ENCODE measurements around the gene RTTN. TPM values are rescaled to one million over a fixed set of nuclear protein-coding genes. Genes with fewer than 3 reads are reported as not detected.

The RTTN gene
- total RNA-seq, 1 donor from 2014 or later: 10.8 TPM

DNA sequence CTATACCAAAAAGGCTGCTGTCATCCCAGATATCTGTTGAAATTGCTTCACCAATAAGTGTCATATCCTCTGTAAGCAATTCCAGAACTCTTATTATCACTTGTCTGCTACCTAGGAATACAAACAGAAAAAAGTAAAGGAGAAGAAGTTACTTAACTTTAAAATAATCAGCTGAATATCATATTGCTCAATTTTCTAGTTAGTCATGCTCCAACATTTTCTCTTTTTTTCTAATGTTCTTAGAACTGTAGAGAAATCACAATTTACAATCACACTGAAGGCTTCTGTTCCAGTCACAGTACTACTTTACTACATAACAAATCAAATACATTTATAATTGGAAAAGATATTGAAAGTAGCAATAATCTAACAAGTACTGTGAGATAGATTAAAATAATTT, 17.4 kb downstream of the RTTN start:
- H3K36me3 ChIP-seq: peaks cover 62% of the 10 kb centered on the region
- TF ChIP-seq, protein P1, sequence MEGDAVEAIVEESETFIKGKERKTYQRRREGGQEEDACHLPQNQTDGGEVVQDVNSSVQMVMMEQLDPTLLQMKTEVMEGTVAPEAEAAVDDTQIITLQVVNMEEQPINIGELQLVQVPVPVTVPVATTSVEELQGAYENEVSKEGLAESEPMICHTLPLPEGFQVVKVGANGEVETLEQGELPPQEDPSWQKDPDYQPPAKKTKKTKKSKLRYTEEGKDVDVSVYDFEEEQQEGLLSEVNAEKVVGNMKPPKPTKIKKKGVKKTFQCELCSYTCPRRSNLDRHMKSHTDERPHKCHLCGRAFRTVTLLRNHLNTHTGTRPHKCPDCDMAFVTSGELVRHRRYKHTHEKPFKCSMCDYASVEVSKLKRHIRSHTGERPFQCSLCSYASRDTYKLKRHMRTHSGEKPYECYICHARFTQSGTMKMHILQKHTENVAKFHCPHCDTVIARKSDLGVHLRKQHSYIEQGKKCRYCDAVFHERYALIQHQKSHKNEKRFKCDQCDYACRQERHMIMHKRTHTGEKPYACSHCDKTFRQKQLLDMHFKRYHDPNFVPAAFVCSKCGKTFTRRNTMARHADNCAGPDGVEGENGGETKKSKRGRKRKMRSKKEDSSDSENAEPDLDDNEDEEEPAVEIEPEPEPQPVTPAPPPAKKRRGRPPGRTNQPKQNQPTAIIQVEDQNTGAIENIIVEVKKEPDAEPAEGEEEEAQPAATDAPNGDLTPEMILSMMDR (IDR thresholded peaks at IDR 0.05): no peak

DNA sequence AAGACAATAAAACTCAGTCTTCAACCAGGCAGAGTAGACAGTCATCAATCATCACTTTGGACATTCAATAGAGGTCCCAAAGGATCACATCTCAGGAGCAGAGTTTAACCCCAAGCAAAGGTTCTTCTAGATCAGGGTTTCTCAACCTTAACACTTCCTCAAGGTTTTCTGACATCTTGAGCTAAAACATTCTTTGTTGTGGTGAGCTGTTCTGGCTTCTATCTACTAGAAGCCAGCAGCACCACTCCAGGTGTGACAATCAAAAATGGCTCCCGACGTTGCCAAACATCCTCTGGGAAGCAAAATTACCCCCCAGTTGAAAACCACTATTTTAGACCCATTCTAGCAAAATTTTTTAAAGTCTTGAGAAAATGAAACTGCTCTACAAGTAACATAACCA, 22.0 kb downstream of the RTTN start:
- DNase-seq (no peak), ATAC-seq (no peak)
- TF ChIP-seq, protein P1 (IDR thresholded peaks at IDR 0.05): no peak
- H3K9me3 ChIP-seq: no peaks in the 10 kb centered on the region
- no peak overlapping the region for H3K27ac ChIP-seq
- intact Hi-C loops (cut with DNase I): no loop called here
- no peaks in the 10 kb centered on the region for H3K27me3 ChIP-seq (ENCODE audit: low read depth)
- peaks cover 26% of the 10 kb centered on the region for H3K36me3 ChIP-seq
- H3K4me1 ChIP-seq: no peaks in the 10 kb centered on the region
- H3K4me3 ChIP-seq: no peak overlapping the region

More for the DNA sequence above, 17.4 kb downstream of the RTTN start:
- ATAC-seq: no peak
- DNase-seq: no peak
- intact Hi-C loops (cut with DNase I): no loop called here
- H3K9me3 ChIP-seq: no peaks in the 10 kb centered on the region
- no peaks in the 10 kb centered on the region for H3K4me1 ChIP-seq
- no peak overlapping the region for H3K27ac ChIP-seq
- no peak overlapping the region for H3K4me3 ChIP-seq
- H3K27me3 ChIP-seq (ENCODE audit: low read depth): no peaks in the 10 kb centered on the region

DNA sequence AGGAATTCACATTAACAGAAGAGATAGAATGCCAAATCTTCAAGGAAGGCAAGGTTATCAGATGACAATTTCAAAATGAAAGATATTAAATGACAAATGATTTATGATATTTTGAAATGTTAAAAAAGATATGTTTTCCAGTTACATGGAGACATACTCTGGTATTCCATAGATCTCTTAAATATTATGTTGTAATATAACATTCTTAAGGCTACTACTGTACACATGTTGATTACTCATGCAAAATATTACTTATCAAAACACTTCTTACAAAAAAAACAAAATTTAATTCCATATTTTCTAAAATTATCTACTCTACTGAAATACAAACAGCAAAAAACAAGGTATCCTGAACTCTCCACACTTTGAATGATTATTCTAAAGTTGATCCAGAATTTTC, 22.9 kb downstream of the RTTN start:
- no peak overlapping the region for H3K4me3 ChIP-seq
- intact Hi-C loops (cut with DNase I): no loop called here
- no peaks in the 10 kb centered on the region for H3K9me3 ChIP-seq

DNA sequence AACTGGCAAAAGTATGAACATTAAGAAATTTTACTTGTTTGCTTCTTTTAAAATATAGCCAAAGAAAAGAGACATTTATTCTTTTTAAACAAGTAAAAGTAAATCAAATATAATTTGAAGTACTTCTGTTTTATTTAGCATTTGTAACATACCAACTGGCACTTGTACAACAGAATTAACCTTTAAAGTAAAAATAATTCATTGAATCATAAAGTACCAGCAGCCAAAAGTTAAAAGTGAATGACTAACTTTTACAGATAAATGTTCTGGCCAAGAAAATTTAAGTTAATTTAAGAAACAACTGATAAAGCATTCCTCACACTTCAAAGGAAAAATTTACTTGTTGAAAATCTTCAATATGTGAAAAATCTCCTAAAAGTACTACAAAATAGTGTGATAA, 23.8 kb downstream of the RTTN start:
- Histone ChIP-seq H3K9me3 (no peaks in the 10 kb centered on the region), H3K36me3 (peaks cover 11% of the 10 kb centered on the region), H3K27me3 (ENCODE audit: low read depth) (no peaks in the 10 kb centered on the region), H3K4me3 (no peak overlapping the region), H3K27ac (no peak overlapping the region), H3K4me1 (no peaks in the 10 kb centered on the region)
- intact Hi-C loops (cut with DNase I): no loop called here
- TF ChIP-seq, protein P1 (IDR thresholded peaks at IDR 0.05): no peak
- ATAC-seq (no peak), DNase-seq (no peak)

More for the DNA sequence above, 22.9 kb downstream of the RTTN start:
- ATAC-seq: no peak
- no peaks in the 10 kb centered on the region for H3K27me3 ChIP-seq (ENCODE audit: low read depth)
- peaks cover 18% of the 10 kb centered on the region for H3K36me3 ChIP-seq
- DNase-seq: no peak
- no peak overlapping the region for H3K27ac ChIP-seq
- TF ChIP-seq, protein P1 (IDR thresholded peaks at IDR 0.05): no peak
- no peaks in the 10 kb centered on the region for H3K4me1 ChIP-seq

DNA sequence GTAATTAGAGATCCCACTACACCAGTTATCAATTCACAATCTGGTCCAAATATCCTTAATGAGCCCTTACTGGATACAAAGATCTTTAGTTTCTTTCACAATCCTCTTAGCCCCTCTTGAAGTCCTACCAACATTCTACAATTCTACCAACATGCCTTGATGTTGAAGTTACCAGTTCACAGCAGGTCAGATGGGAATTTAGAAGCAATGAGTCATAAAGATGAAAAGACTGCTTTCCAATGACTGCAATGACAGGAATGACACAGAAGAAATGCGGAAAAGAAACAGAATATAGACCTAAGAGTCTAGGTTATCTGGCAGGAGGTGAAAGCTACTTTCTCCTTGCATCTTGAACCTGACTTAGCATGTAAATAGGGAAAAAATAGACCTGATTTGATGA, 24.5 kb downstream of the RTTN start:
- Histone ChIP-seq H3K27me3 (ENCODE audit: low read depth) (no peaks in the 10 kb centered on the region), H3K9me3 (no peaks in the 10 kb centered on the region), H3K4me3 (no peak overlapping the region), H3K36me3 (peaks cover 17% of the 10 kb centered on the region), H3K27ac (no peak overlapping the region), H3K4me1 (no peaks in the 10 kb centered on the region)
- intact Hi-C loops (cut with DNase I): no loop called here
- DNase-seq: no peak
- ATAC-seq: peak; percentile 64 to 68
- TF ChIP-seq, protein P1 (IDR thresholded peaks at IDR 0.05): no peak

DNA sequence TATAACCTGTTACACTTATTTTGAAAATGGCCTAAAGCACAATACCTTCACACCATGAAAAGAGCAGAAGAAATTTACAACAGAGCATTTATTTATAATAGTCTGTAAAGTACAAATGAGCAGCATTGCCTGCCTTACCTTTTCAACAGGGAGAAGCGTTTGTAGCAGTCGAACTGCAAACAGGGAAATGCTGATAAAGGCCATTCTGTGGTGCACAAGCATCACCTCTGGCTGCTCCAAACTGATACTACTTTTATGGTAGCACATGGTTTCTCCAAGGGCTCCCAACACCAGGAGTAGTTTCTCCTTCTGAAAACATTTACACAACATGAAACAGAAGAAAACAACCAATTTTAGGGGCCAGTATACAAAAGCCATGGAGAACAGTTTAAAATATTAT, 28.9 kb downstream of the RTTN start:
- peaks cover 6% of the 10 kb centered on the region for H3K36me3 ChIP-seq
- intact Hi-C loops (cut with DNase I): no loop called here

More for the DNA sequence above, 28.9 kb downstream of the RTTN start:
- Histone ChIP-seq H3K4me1 (no peaks in the 10 kb centered on the region), H3K27me3 (ENCODE audit: low read depth) (no peaks in the 10 kb centered on the region), H3K4me3 (no peak overlapping the region), H3K9me3 (no peaks in the 10 kb centered on the region), H3K27ac (no peak overlapping the region)
- TF ChIP-seq, protein P1 (IDR thresholded peaks at IDR 0.05): no peak
- ATAC-seq (no peak), DNase-seq (no peak)
